Common myeloid progenitor, CD34-positive (primary cell): ENCODE data around the gene CABP7.

ENCODE experiments used
- CTCF ChIA-PET: fragments of 350-600 bp; sonication (Branson Sonifier 250); formaldehyde crosslinking; loops from one replicate; lab custom pipeline; 2021; ENCODE audit warnings: antibody characterized with exemption; lab: Charles Lee
- POLR2A ChIA-PET: fragments of 350-600 bp; sonication (Branson Sonifier 250); formaldehyde crosslinking; loops from one replicate; lab custom pipeline; 2021; ENCODE audit warnings: antibody characterized with exemption; lab: Charles Lee
- DNase-seq, 3 donors: peaks; one replicate each; pipeline versions ENCODE4 v3.0.0 to v3.0.0-alpha.2; 2013
- H3K27ac ChIP-seq, 2 experiments: 1 replicate in 1 of 2; 2 replicates in 1 of 2; pipeline ENCODE4 v1.7.0; 2013; ENCODE audit warnings: inconsistent platforms in 2 of 2, low read length in 2 of 2, mild to moderate bottlenecking in 2 of 2, low read depth in 1 of 2, moderate library complexity in 1 of 2; ENCODE audit not compliant: severe bottlenecking in 2 of 2, insufficient read depth in 1 of 2, poor library complexity in 1 of 2
- H3K27me3 ChIP-seq, 5 experiments: replicated peaks in 2 of 5; 1 replicate in 3 of 5; 2 replicates in 2 of 5; pipeline versions ENCODE4 v1.6.1 to v1.7.0; 2013; ENCODE audit warnings: low read length in 4 of 5, mild to moderate bottlenecking in 2 of 5, moderate library complexity in 2 of 5, inconsistent platforms in 1 of 5; ENCODE audit not compliant: insufficient read depth in 5 of 5, control insufficient read depth in 4 of 5
- H3K36me3 ChIP-seq, 4 experiments: 1 replicate in 2 of 4; 2 replicates in 2 of 4; pipeline versions ENCODE4 v1.6.1 to v1.7.0; 2013; ENCODE audit warnings: low read length in 3 of 4, control low read depth in 1 of 4, mild to moderate bottlenecking in 1 of 4; ENCODE audit not compliant: control insufficient read depth in 4 of 4, insufficient read depth in 4 of 4
- H3K4me1 ChIP-seq, 4 experiments: 1 replicate in 3 of 4; 2 replicates in 1 of 4; pipeline versions ENCODE4 v1.6.1 to v1.7.1; 2013; ENCODE audit warnings: low read length in 3 of 4, mild to moderate bottlenecking in 3 of 4, control low read depth in 1 of 4, inconsistent platforms in 1 of 4, moderate library complexity in 1 of 4; ENCODE audit not compliant: control insufficient read depth in 4 of 4, insufficient read depth in 4 of 4; ENCODE audit errors: control extremely low read depth in 1 of 4
- H3K4me3 ChIP-seq, 7 experiments: 1 replicate in 4 of 7; 2 replicates in 3 of 7; pipeline versions ENCODE4 v1.5.1 to v1.7.0; 2013; ENCODE audit warnings: mild to moderate bottlenecking in 7 of 7, low read length in 6 of 7, moderate library complexity in 6 of 7, inconsistent platforms in 2 of 7, low read depth in 2 of 7, control low read depth in 1 of 7; ENCODE audit not compliant: insufficient read depth in 4 of 7, control insufficient read depth in 1 of 7; ENCODE audit errors: extremely low read depth in 1 of 7
- H3K9me3 ChIP-seq, 5 experiments: 1 replicate in 4 of 5; 2 replicates in 1 of 5; pipeline versions ENCODE4 v1.6.1 to v1.7.1; 2013; ENCODE audit warnings: low read length in 4 of 5, mild to moderate bottlenecking in 2 of 5, inconsistent platforms in 1 of 5, low read depth in 1 of 5, moderate library complexity in 1 of 5; ENCODE audit not compliant: control insufficient read depth in 4 of 5, insufficient read depth in 2 of 5; ENCODE audit errors: control extremely low read depth in 1 of 5
- WGBS: methylation state at CpG from one replicate; pipeline ENCODE4 v1.1.5; 2013; ENCODE audit not compliant: insufficient coverage; 5-methylcytosine and 5-hydroxymethylcytosine counted together

The CABP7 gene

GRCh38 chr22:29757096-29757495 is 37.3 kb downstream of the CABP7 start:
- POLR2A ChIA-PET = no interaction called here
- H3K9me3 ChIP-seq = no peaks in the 10 kb centered on the region
- DNase-seq = no peak
- CTCF ChIA-PET = interaction anchor here (1.1 kb wide), 1 partner anchor 19 kb away, joined by 3 read pairs; no protein-coding TSS in a partner anchor
- no peak overlapping the region for H3K4me3 ChIP-seq
- H3K27me3 ChIP-seq = no peaks in the 10 kb centered on the region
- H3K4me1 ChIP-seq = no peaks in the 10 kb centered on the region
- peaks cover 0 to 3% (median 1%) of the 10 kb centered on the region in 4 experiments for H3K36me3 ChIP-seq
- WGBS = no CpG with 5 or more reads among the region's 3 CpGs
- H3K27ac ChIP-seq = no peak overlapping the region

GRCh38 chr22:29758068-29758622 is 38.3 kb downstream of the CABP7 start:
- Histone ChIP-seq H3K36me3 (peaks cover 0 to 3% (median 0%) of the 10 kb centered on the region in 4 experiments), H3K4me3 (no peak overlapping the region), H3K9me3 (no peaks in the 10 kb centered on the region), H3K27ac (no peak overlapping the region), H3K4me1 (no peaks in the 10 kb centered on the region), H3K27me3 (no peaks in the 10 kb centered on the region)
- WGBS = 93% methylated on average over 2 of the region's 7 CpGs
- DNase-seq = no peak
- ChIA-PET POLR2A (no interaction called here), CTCF (no interaction called here)

- H3K4me3 ChIP-seq = no peak overlapping the region
- no peaks in the 10 kb centered on the region for H3K36me3 ChIP-seq
- no peak overlapping the region for H3K27ac ChIP-seq
- POLR2A ChIA-PET = no interaction called here
- CTCF ChIA-PET = no interaction called here
- no peak for DNase-seq
- WGBS = 90% methylated on average over 4 of the region's 5 CpGs
- H3K4me1 ChIP-seq = peaks cover 0 to under 1% (median under 1%) of the 10 kb centered on the region in 4 experiments
- no peaks in the 10 kb centered on the region for H3K9me3 ChIP-seq
- H3K27me3 ChIP-seq = no peaks in the 10 kb centered on the region
These were observed 39.2 kb downstream of the CABP7 start for GRCh38 chr22:29758959-29759358.

- no peak for DNase-seq
- no peaks in the 10 kb centered on the region for H3K9me3 ChIP-seq
- H3K4me3 ChIP-seq = no peak overlapping the region
- peaks cover 0 to 16% (median 10%) of the 10 kb centered on the region in 4 experiments for H3K4me1 ChIP-seq
- POLR2A ChIA-PET = no interaction called here
- WGBS = 98% methylated on average over 12 of the region's 15 CpGs
- no peak overlapping the region for H3K27ac ChIP-seq
- CTCF ChIA-PET = no interaction called here
- no peaks in the 10 kb centered on the region for H3K27me3 ChIP-seq
- H3K36me3 ChIP-seq = no peaks in the 10 kb centered on the region
These were observed 42.5 kb downstream of the CABP7 start for GRCh38 chr22:29762263-29762662.

- Histone ChIP-seq H3K27me3 (no peaks in the 10 kb centered on the region), H3K36me3 (peaks cover 0 to 15% (median 13%) of the 10 kb centered on the region in 4 experiments), H3K4me1 (peaks cover 0 to 28% (median 21%) of the 10 kb centered on the region in 4 experiments), H3K9me3 (no peaks in the 10 kb centered on the region), H3K27ac (peak overlapping the region; percentile 82 to 91), H3K4me3 (peak overlapping the region; percentile 85 to 97 (median 95))
- ChIA-PET CTCF (interaction anchor here (0.7 to 0.9 kb wide), 2 partner anchors 43 to 237 kb away, joined by 3 read pairs; no protein-coding TSS in a partner anchor), POLR2A (interaction anchor here (1.0 to 1.7 kb wide), 2 partner anchors 12 to 32 kb away, joined by 3 to 6 read pairs; no protein-coding TSS in a partner anchor)
- 62% methylated on average over 15 of the region's 15 CpGs for WGBS
- peak in 2 of 3 donors; percentile 51 to 65 for DNase-seq
These were observed 46.3 kb downstream of the CABP7 start for GRCh38 chr22:29765905-29766631.

GRCh38 chr22:29766632-29767170 is 46.9 kb downstream of the CABP7 start, which contains the start of gene ZMAT5:
ZMAT5 (minus strand) TSS chr22:29767007; CDS start chr22:29748544, 18,463 bp downstream.
- ChIA-PET CTCF (interaction anchor here (0.7 to 0.9 kb wide), 2 partner anchors 44 to 236 kb away, joined by 3 read pairs; no protein-coding TSS in a partner anchor), POLR2A (interaction anchor here (1.0 to 1.7 kb wide), 2 partner anchors 12 to 33 kb away, joined by 3 to 6 read pairs; no protein-coding TSS in a partner anchor)
- under 1% methylated on average over 31 of the region's 32 CpGs for WGBS
- Histone ChIP-seq H3K4me1 (peaks cover 0 to 28% (median 21%) of the 10 kb centered on the region in 4 experiments), H3K36me3 (peaks cover 0 to 15% (median 13%) of the 10 kb centered on the region in 4 experiments), H3K27me3 (no peaks in the 10 kb centered on the region), H3K9me3 (no peaks in the 10 kb centered on the region), H3K27ac (peak within 1 kb of the TSS; percentile 82 to 91), H3K4me3 (peak within 1 kb of the TSS; percentile 85 to 97 (median 95))
- peak; percentile 94 to 97 (median 96) for DNase-seq
